Mesendoderm (in vitro differentiated cells): ENCODE data around the gene MACROH2A2. TPM values are rescaled to one million over a fixed set of nuclear protein-coding genes. Genes with fewer than 3 reads are reported as not detected.

ENCODE experiments used
- DNase-seq: peaks from one replicate; pipeline ENCODE4 v3.0.0; 2013
- H2AK5ac ChIP-seq: 2 replicates; pipeline ENCODE4 v1.6.1; 2013; ENCODE audit warnings: low read length, inconsistent platforms
- H2BK120ac ChIP-seq: 2 replicates; pipeline ENCODE4 v1.6.1; 2013; ENCODE audit warnings: low read depth, mild to moderate bottlenecking, low read length, moderate library complexity, mixed read lengths
- H2BK15ac ChIP-seq: replicated peaks from 2 replicates; pipeline ENCODE4 v1.6.1; 2013; ENCODE audit warnings: low read depth, mild to moderate bottlenecking, moderate library complexity
- H2BK5ac ChIP-seq: 2 replicates; pipeline ENCODE4 v1.6.1; 2013; ENCODE audit warnings: low read length, inconsistent platforms
- H3K18ac ChIP-seq: 2 replicates; pipeline ENCODE4 v1.6.1; 2013; ENCODE audit warnings: mild to moderate bottlenecking, low read length, mixed read lengths
- H3K23ac ChIP-seq: one replicate; pipeline ENCODE4 v1.6.1; 2013; ENCODE audit warnings: low read length
- H3K27ac ChIP-seq: 2 replicates; pipeline ENCODE4 v1.5.1; 2013; ENCODE audit warnings: low read depth, mild to moderate bottlenecking, inconsistent platforms, low read length, moderate library complexity
- H3K27me3 ChIP-seq: 2 replicates; pipeline ENCODE4 v1.6.1; 2013; ENCODE audit warnings: low read length, control low read depth, mild to moderate bottlenecking, inconsistent platforms; ENCODE audit not compliant: insufficient read depth, poor library complexity
- H3K36me3 ChIP-seq: 2 replicates; pipeline ENCODE4 v1.6.1; 2013; ENCODE audit warnings: low read length, inconsistent platforms; ENCODE audit not compliant: control insufficient read depth, insufficient read depth
- H3K4ac ChIP-seq: one replicate; pipeline ENCODE4 v1.6.1; 2013; ENCODE audit warnings: low read depth, mild to moderate bottlenecking, low read length, moderate library complexity
- H3K4me1 ChIP-seq: 2 replicates; pipeline ENCODE4 v1.6.1; 2013; ENCODE audit warnings: low read depth, low read length, inconsistent platforms; ENCODE audit not compliant: control insufficient read depth
- H3K4me2 ChIP-seq: 2 replicates; pipeline ENCODE4 v1.6.1; 2013; ENCODE audit warnings: low read length
- H3K4me3 ChIP-seq: 2 replicates; pipeline ENCODE4 v1.5.1; 2013; ENCODE audit warnings: mild to moderate bottlenecking, low read length
- H3K56ac ChIP-seq: one replicate; pipeline ENCODE4 v1.6.1; 2013; ENCODE audit warnings: low read length
- H3K79me1 ChIP-seq: 2 replicates; pipeline ENCODE4 v1.6.1; 2013; ENCODE audit warnings: low read length, inconsistent platforms
- H3K79me2 ChIP-seq: 2 replicates; pipeline ENCODE4 v1.6.1; 2013; ENCODE audit warnings: mild to moderate bottlenecking, low read length; ENCODE audit not compliant: control insufficient read depth, insufficient read depth
- H3K9ac ChIP-seq: 2 replicates; pipeline ENCODE4 v1.6.1; 2013; ENCODE audit warnings: low read length, inconsistent platforms
- H4K5ac ChIP-seq: one replicate; pipeline ENCODE4 v1.6.1; 2013; ENCODE audit warnings: low read length
- H4K8ac ChIP-seq: one replicate; pipeline ENCODE4 v1.6.1; 2013; ENCODE audit warnings: low read depth, mild to moderate bottlenecking, control low read depth, low read length, moderate library complexity
- WGBS: extraction: QIAGEN DNeasy Blood & Tissue Kit; methylation state at CpG from one replicate; pipeline ENCODE4 v1.1.7; 2013; ENCODE audit warnings: low lambda C conversion rate, missing lambda C conversion rate; ENCODE audit not compliant: insufficient coverage; ENCODE audit errors: extremely low coverage; 5-methylcytosine and 5-hydroxymethylcytosine counted together
- polyA plus RNA-seq, 2 experiments: library from polyadenylated mRNA; stranded (reverse); fragments of 200-250 nt; gene quantifications; one replicate each; pipeline ENCODE4 v1.2.3, GENCODE V29; 2013

The MACROH2A2 gene
- polyA plus RNA-seq (2013, experiment 1 of 2), result 31.9 TPM
- 30.4 TPM for polyA plus RNA-seq (2013, experiment 2 of 2)

GRCh38 chr10:70052462-70053217, at the start of gene MACROH2A2:
Gene MACROH2A2, plus strand, starts transcription at chr10:70052846. Its CDS starts 22,813 bp downstream, at chr10:70075659.
- H4K5ac ChIP-seq, result no peak within 1 kb of the TSS
- H3K27ac ChIP-seq, result no peak within 1 kb of the TSS
- no peak within 1 kb of the TSS for H3K23ac ChIP-seq
- H2AK5ac ChIP-seq, result no peak within 1 kb of the TSS
- H3K4me3 ChIP-seq, result peak within 1 kb of the TSS; percentile 77
- peak within 1 kb of the TSS; percentile 95 for H3K18ac ChIP-seq
- H3K4ac ChIP-seq, result peak within 1 kb of the TSS; percentile 88
- H3K27me3 ChIP-seq, result peaks cover 8% of the 10 kb centered on the region
- peak; percentile 93 for DNase-seq
- peaks cover 10% of the 10 kb centered on the region for H3K4me1 ChIP-seq
- H3K56ac ChIP-seq, result peak within 1 kb of the TSS; percentile 91
- H3K36me3 ChIP-seq, result no peaks in the 10 kb centered on the region
- peaks cover 13% of the 10 kb centered on the region for H3K79me2 ChIP-seq
- peak within 1 kb of the TSS; percentile 63 for H2BK120ac ChIP-seq
- no peak within 1 kb of the TSS for H4K8ac ChIP-seq
- H2BK15ac ChIP-seq, result no peak within 1 kb of the TSS
- peak within 1 kb of the TSS; percentile 88 for H3K9ac ChIP-seq
- peak within 1 kb of the TSS; percentile 72 for H2BK5ac ChIP-seq
- peaks cover 7% of the 10 kb centered on the region for H3K79me1 ChIP-seq
- no CpG with 5 or more reads among the region's 58 CpGs for WGBS
- H3K4me2 ChIP-seq, result peak within 1 kb of the TSS; percentile 69

GRCh38 chr10:70007116-70007820, 45.4 kb upstream of the MACROH2A2 start:
- Histone ChIP-seq H3K23ac (no peak overlapping the region), H3K79me2 (no peaks in the 10 kb centered on the region), H3K27ac (no peak overlapping the region), H3K79me1 (no peaks in the 10 kb centered on the region), H2BK120ac (no peak overlapping the region), H3K18ac (no peak overlapping the region), H3K4ac (no peak overlapping the region), H3K27me3 (no peaks in the 10 kb centered on the region), H2AK5ac (no peak overlapping the region), H4K8ac (no peak overlapping the region), H3K4me2 (no peak overlapping the region), H3K56ac (no peak overlapping the region), H4K5ac (no peak overlapping the region), H3K4me1 (no peaks in the 10 kb centered on the region), H3K36me3 (no peaks in the 10 kb centered on the region), H2BK15ac (no peak overlapping the region), H3K4me3 (no peak overlapping the region), H3K9ac (no peak overlapping the region), H2BK5ac (no peak overlapping the region)
- DNase-seq, result no peak
- no CpG with 5 or more reads among the region's 9 CpGs for WGBS

GRCh38 chr10:70031215-70031614, 21.4 kb upstream of the MACROH2A2 start:
- Histone ChIP-seq H3K79me2 (no peaks in the 10 kb centered on the region), H2BK15ac (no peak overlapping the region), H3K27me3 (peaks cover 4% of the 10 kb centered on the region), H3K4me1 (peaks cover 5% of the 10 kb centered on the region), H2AK5ac (no peak overlapping the region), H3K56ac (no peak overlapping the region), H3K79me1 (no peaks in the 10 kb centered on the region), H2BK5ac (no peak overlapping the region), H3K18ac (no peak overlapping the region), H4K5ac (no peak overlapping the region), H3K27ac (no peak overlapping the region), H3K23ac (no peak overlapping the region), H3K4ac (no peak overlapping the region), H4K8ac (no peak overlapping the region), H3K4me2 (no peak overlapping the region), H2BK120ac (no peak overlapping the region), H3K36me3 (no peaks in the 10 kb centered on the region), H3K9ac (no peak overlapping the region), H3K4me3 (no peak overlapping the region)
- no peak for DNase-seq

GRCh38 chr10:70032667-70033289, 19.9 kb upstream of the MACROH2A2 start:
- Histone ChIP-seq H3K27ac (no peak overlapping the region), H3K36me3 (no peaks in the 10 kb centered on the region), H4K8ac (no peak overlapping the region), H3K4me3 (no peak overlapping the region), H2BK120ac (no peak overlapping the region), H3K4me2 (no peak overlapping the region), H3K4ac (no peak overlapping the region), H3K4me1 (peaks cover 5% of the 10 kb centered on the region), H3K27me3 (peaks cover 4% of the 10 kb centered on the region), H3K9ac (no peak overlapping the region), H2AK5ac (no peak overlapping the region), H2BK15ac (no peak overlapping the region), H3K79me2 (no peaks in the 10 kb centered on the region), H4K5ac (no peak overlapping the region), H3K56ac (no peak overlapping the region), H3K79me1 (no peaks in the 10 kb centered on the region), H3K23ac (no peak overlapping the region), H3K18ac (no peak overlapping the region), H2BK5ac (no peak overlapping the region)
- WGBS, result no CpG with 5 or more reads among the region's 5 CpGs
- no peak for DNase-seq

- H3K9ac ChIP-seq, result no peak overlapping the region
- H3K36me3 ChIP-seq, result no peaks in the 10 kb centered on the region
- no peak overlapping the region for H3K4ac ChIP-seq
- H3K27ac ChIP-seq, result no peak overlapping the region
- H3K18ac ChIP-seq, result no peak overlapping the region
- peaks cover 4% of the 10 kb centered on the region for H3K27me3 ChIP-seq
- H4K5ac ChIP-seq, result no peak overlapping the region
- no peak overlapping the region for H4K8ac ChIP-seq
- peaks cover 5% of the 10 kb centered on the region for H3K4me1 ChIP-seq
- H3K4me3 ChIP-seq, result no peak overlapping the region
- no peak overlapping the region for H2AK5ac ChIP-seq
- H3K79me2 ChIP-seq, result no peaks in the 10 kb centered on the region
- no peak overlapping the region for H3K4me2 ChIP-seq
- H2BK15ac ChIP-seq, result no peak overlapping the region
- WGBS, result no CpG with 5 or more reads among the region's 4 CpGs
- no peak overlapping the region for H3K23ac ChIP-seq
- H2BK120ac ChIP-seq, result no peak overlapping the region
- DNase-seq, result no peak
- H3K56ac ChIP-seq, result no peak overlapping the region
- H3K79me1 ChIP-seq, result no peaks in the 10 kb centered on the region
- H2BK5ac ChIP-seq, result no peak overlapping the region
These were observed 18.4 kb upstream of the MACROH2A2 start for GRCh38 chr10:70034232-70034631.
